Neural progenitor cell (in vitro differentiated cells): ENCODE data around the gene INSR. TPM values are rescaled to one million over a fixed set of nuclear protein-coding genes. Genes with fewer than 3 reads are reported as not detected.
"Not testable (repeated sequence)": the region's sequence is repeated elsewhere in the genome, so short reads cannot be mapped to it uniquely, and the experiment has no call there.

Experiments
- DNase-seq: peaks from one replicate; pipeline ENCODE4 v3.0.0-alpha.2; 2016; ENCODE audit warnings: low spot score
- H2AFZ ChIP-seq: fragments of 200-600 bp; sonication (generic); replicated peaks from 2 replicates; pipeline ENCODE4 v1.6.1; 2016; ENCODE audit warnings: antibody characterized with exemption
- H3F3A ChIP-seq: fragments of 200-600 bp; sonication (generic); 2 replicates; pipeline ENCODE4 v1.6.1; 2016; ENCODE audit warnings: antibody characterized with exemption, low read depth
- H3K27ac ChIP-seq: fragments of 200-600 bp; sonication (generic); 2 replicates; pipeline ENCODE4 v1.5.1; 2016; ENCODE audit warnings: mild to moderate bottlenecking
- H3K27me3 ChIP-seq: fragments of 200-600 bp; sonication (generic); 2 replicates; pipeline ENCODE4 v1.6.1; 2016; ENCODE audit warnings: mild to moderate bottlenecking, moderate library complexity
- H3K36me3 ChIP-seq: fragments of 200-600 bp; sonication (generic); 2 replicates; pipeline ENCODE4 v1.5.1; 2016
- H3K4me1 ChIP-seq: fragments of 200-600 bp; sonication (generic); 2 replicates; pipeline ENCODE4 v1.6.1; 2016; ENCODE audit warnings: mixed run types
- H3K4me2 ChIP-seq: fragments of 200-600 bp; sonication (generic); 2 replicates; pipeline ENCODE4 v1.6.1; 2016
- H3K4me3 ChIP-seq: fragments of 200-600 bp; sonication (generic); 2 replicates; pipeline ENCODE4 v1.5.1; 2016
- H3K79me2 ChIP-seq: fragments of 200-600 bp; sonication (generic); 2 replicates; pipeline ENCODE4 v1.6.1; 2016; ENCODE audit warnings: low read depth
- H3K9ac ChIP-seq: fragments of 200-600 bp; sonication (generic); 2 replicates; pipeline ENCODE4 v1.6.1; 2016
- H3K9me3 ChIP-seq: fragments of 200-600 bp; sonication (generic); 2 replicates; pipeline ENCODE4 v1.5.1; 2016; ENCODE audit warnings: low read depth
- H4K20me1 ChIP-seq: fragments of 200-600 bp; sonication (generic); 2 replicates; pipeline ENCODE4 v1.6.1; 2016; ENCODE audit warnings: low read depth
- H3K27ac Mint-ChIP-seq: 3 replicates; pipeline ENCODE4 v1.8.0; 2021; ENCODE audit warnings: mixed read lengths
- H3K27me3 Mint-ChIP-seq: 2 replicates; pipeline ENCODE4 v1.8.0; 2022; ENCODE audit warnings: low read depth, mild to moderate bottlenecking, inconsistent platforms, moderate library complexity, mixed read lengths; ENCODE audit not compliant: insufficient read depth
- H3K36me3 Mint-ChIP-seq: 3 replicates; pipeline ENCODE4 v1.8.0; 2021; ENCODE audit warnings: mixed read lengths
- H3K4me1 Mint-ChIP-seq: 3 replicates; pipeline ENCODE4 v1.8.0; 2021; ENCODE audit warnings: mixed read lengths
- H3K4me3 Mint-ChIP-seq: 3 replicates; pipeline ENCODE4 v1.8.0; 2021; ENCODE audit warnings: mild to moderate bottlenecking, moderate library complexity, mixed read lengths
- H3K9me3 Mint-ChIP-seq: 3 replicates; pipeline ENCODE4 v1.8.0; 2020; ENCODE audit warnings: mixed read lengths
- CTCF ChIP-seq: fragments of 200-600 bp; sonication (generic); IDR thresholded peaks from 2 replicates; pipeline ENCODE4 v1.5.1; 2017; ENCODE audit warnings: antibody characterized with exemption, mild to moderate bottlenecking
- EZH2 ChIP-seq: fragments of 200-600 bp; sonication (generic); IDR thresholded peaks from 2 replicates; pipeline ENCODE4 v1.6.1; 2017; ENCODE audit warnings: antibody characterized with exemption, mild to moderate bottlenecking, moderate library complexity
- EZH2phosphoT487 ChIP-seq: fragments of 200-600 bp; sonication (generic); IDR thresholded peaks from 2 replicates; pipeline ENCODE4 v1.6.1; 2017; ENCODE audit warnings: antibody characterized with exemption
- total RNA-seq: library from RNA; depleted of rRNA; stranded (reverse); fragments of >200 nt; gene quantifications from 2 replicates; pipeline ENCODE4 v1.2.3, GENCODE V29; 2015; ENCODE audit warnings: low replicate concordance

The INSR gene
- total RNA-seq, 1 donor from 2014 or later = 20.8 TPM

GRCh38 chr19:7068599-7068998 lies 225.6 kb downstream of the INSR start:
- DNase-seq = no peak
- Histone ChIP-seq H3K36me3 (peaks cover 4% of the 10 kb centered on the region), H3K79me2 (peaks cover 16% of the 10 kb centered on the region), H3K4me1 (peaks cover 3% of the 10 kb centered on the region), H3K9me3 (peaks cover 5% of the 10 kb centered on the region), H3K27me3 (no peaks in the 10 kb centered on the region), H2AFZ (peak overlapping the region; percentile 78), H3K27ac (no peak overlapping the region), H3K4me2 (peak overlapping the region; percentile 98), H3K4me3 (peak overlapping the region; percentile 98), H3F3A (peaks cover 5% of the 10 kb centered on the region), H4K20me1 (peaks cover 4% of the 10 kb centered on the region), H3K9ac (no peak overlapping the region)
- TF ChIP-seq CTCF (no peak), EZH2 (no peak), EZH2phosphoT487 (no peak)
- H3K4me3 Mint-ChIP-seq = peak overlapping the region; percentile 97
- H3K9me3 Mint-ChIP-seq = peaks cover 18% of the 10 kb centered on the region
- peaks cover 10% of the 10 kb centered on the region for H3K27me3 Mint-ChIP-seq
- peak overlapping the region; percentile 54 for H3K27ac Mint-ChIP-seq
- peaks cover 3% of the 10 kb centered on the region for H3K4me1 Mint-ChIP-seq
- peaks cover 18% of the 10 kb centered on the region for H3K36me3 Mint-ChIP-seq

- H3K9me3 ChIP-seq = peaks cover 5% of the 10 kb centered on the region
- no peak for TF ChIP-seq CTCF
- TF ChIP-seq EZH2phosphoT487 = no peak
- TF ChIP-seq EZH2 = no peak
- no peaks in the 10 kb centered on the region for H3K27me3 ChIP-seq
- peaks cover 10% of the 10 kb centered on the region for H3K27me3 Mint-ChIP-seq
- H3K4me2 ChIP-seq = no peak overlapping the region
- no peak overlapping the region for H3K4me3 Mint-ChIP-seq
- peaks cover 17% of the 10 kb centered on the region for H3K9me3 Mint-ChIP-seq
- H3K4me3 ChIP-seq = no peak overlapping the region
- H4K20me1 ChIP-seq = peaks cover 4% of the 10 kb centered on the region
- peaks cover 12% of the 10 kb centered on the region for H3K36me3 Mint-ChIP-seq
- peaks cover 4% of the 10 kb centered on the region for H3K36me3 ChIP-seq
- no peak overlapping the region for H3K27ac ChIP-seq
- H3K9ac ChIP-seq = no peak overlapping the region
- peaks cover 12% of the 10 kb centered on the region for H3F3A ChIP-seq
- H3K4me1 ChIP-seq = peaks cover 3% of the 10 kb centered on the region
- no peak overlapping the region for H3K27ac Mint-ChIP-seq
- peaks cover 3% of the 10 kb centered on the region for H3K4me1 Mint-ChIP-seq
- no peak for DNase-seq
- peaks cover 16% of the 10 kb centered on the region for H3K79me2 ChIP-seq
- no peak overlapping the region for H2AFZ ChIP-seq
These were observed 226.5 kb downstream of the INSR start for GRCh38 chr19:7067716-7068115.

GRCh38 chr19:7067122-7067521 lies 227.1 kb downstream of the INSR start:
- peak; percentile 24 for TF ChIP-seq CTCF
- not testable (repeated sequence) for H3K36me3 Mint-ChIP-seq, H3K9ac ChIP-seq, H3K4me3 ChIP-seq, H3K4me1 ChIP-seq, H4K20me1 ChIP-seq, H3K27me3 ChIP-seq, H3K9me3 ChIP-seq, H3K36me3 ChIP-seq, H3K27ac ChIP-seq, H2AFZ ChIP-seq, H3K4me3 Mint-ChIP-seq, H3K4me1 Mint-ChIP-seq, H3K4me2 ChIP-seq, H3K27ac Mint-ChIP-seq
- Histone ChIP-seq H3K79me2 (peaks cover 16% of the 10 kb centered on the region), H3F3A (peaks cover 16% of the 10 kb centered on the region)
- H3K27me3 Mint-ChIP-seq = peaks cover 10% of the 10 kb centered on the region
- H3K9me3 Mint-ChIP-seq = peaks cover 12% of the 10 kb centered on the region
- DNase-seq = peak; percentile 17
